NT2/D1 (cell line): Measurements from ENCODE around the gene RNF212.

Experiments used
- YY1 ChIP-seq: IDR thresholded peaks from 2 replicates; pipeline ENCODE4 v1.6.1; 2011; ENCODE audit not compliant: insufficient read length, insufficient read depth
- ZNF274 ChIP-seq: IDR thresholded peaks from 2 replicates; pipeline ENCODE4 v1.6.1; 2011; ENCODE audit warnings: mild to moderate bottlenecking, low read depth, low read length

DNA sequence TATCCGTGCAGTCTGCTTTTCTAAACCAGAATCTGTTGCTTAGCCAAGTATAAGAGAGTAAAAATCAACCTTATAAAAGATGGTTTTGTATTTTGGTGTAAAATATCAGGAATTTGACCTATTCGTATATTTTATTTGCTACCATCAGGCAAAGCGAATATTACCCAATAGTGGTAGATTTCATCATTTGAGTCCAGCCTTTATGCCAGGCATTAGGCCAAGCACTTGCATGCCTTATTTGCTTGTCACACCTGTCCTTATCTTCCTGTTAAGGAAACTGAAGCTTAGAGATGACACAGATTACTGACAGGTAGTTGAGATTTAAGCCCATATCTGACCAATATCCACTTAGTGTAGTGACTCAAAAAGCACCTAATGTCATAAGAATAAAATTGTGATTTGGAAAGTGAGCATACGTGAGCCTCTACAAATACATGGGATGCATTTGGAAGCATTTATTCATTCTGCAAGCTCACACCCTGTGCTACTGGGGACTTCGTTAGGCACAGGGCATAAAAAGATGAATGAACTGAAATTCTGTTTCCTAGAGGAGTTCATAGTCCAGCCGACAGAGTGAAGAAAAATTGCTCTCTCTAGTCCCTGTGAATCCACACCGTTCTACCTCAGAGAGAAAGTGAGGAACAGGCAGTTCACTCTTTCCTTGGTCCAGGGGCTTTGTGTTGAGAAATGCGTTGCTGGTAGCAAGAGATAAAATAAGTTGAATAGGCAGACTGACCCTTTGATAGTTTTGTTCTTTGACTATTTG, 2.3 kb upstream of the RNF212 start:
- TF ChIP-seq ZNF274, result no peak
- TF ChIP-seq YY1, result no peak
